Effector CD4-positive, alpha-beta T cell (primary cell): ENCODE data around the gene NNAT.

ENCODE experiments used
- DNase-seq: peaks from one replicate; pipeline ENCODE4 v3.0.0-alpha.2; 2020

NNAT gene

DNA sequence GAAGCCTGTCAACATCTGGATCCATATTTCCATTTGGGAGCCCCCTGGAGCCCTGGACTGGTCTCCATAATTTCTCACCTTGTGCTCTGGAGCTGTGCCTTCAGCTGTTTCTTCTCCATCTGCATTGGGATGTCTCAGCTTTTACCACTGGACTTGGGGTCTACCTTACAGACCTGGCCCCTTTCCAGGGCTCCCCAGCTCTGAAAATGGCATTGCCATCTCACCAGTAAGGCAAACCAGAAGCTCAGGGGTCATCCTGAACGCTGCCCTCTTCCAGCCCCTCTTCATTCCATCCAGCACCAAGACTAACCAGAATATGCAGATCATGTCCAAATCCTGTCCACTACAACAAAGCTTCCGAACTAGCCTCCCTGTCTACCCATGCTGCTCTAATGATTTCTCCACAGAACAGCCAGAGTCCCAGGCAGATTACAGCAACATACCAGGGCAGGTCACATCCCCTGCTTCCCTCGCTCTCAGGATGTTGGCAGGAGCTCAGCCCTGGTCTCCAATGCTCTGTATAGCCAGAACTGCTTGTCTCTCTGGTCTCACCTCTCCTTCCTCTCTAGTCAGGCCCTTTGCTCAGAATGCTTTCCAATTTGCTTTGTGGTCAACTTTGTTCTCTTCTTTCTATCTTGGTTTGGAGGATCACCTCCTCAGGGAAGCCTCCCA is 17.7 kb upstream of the NNAT start:
- no peak for DNase-seq

DNA sequence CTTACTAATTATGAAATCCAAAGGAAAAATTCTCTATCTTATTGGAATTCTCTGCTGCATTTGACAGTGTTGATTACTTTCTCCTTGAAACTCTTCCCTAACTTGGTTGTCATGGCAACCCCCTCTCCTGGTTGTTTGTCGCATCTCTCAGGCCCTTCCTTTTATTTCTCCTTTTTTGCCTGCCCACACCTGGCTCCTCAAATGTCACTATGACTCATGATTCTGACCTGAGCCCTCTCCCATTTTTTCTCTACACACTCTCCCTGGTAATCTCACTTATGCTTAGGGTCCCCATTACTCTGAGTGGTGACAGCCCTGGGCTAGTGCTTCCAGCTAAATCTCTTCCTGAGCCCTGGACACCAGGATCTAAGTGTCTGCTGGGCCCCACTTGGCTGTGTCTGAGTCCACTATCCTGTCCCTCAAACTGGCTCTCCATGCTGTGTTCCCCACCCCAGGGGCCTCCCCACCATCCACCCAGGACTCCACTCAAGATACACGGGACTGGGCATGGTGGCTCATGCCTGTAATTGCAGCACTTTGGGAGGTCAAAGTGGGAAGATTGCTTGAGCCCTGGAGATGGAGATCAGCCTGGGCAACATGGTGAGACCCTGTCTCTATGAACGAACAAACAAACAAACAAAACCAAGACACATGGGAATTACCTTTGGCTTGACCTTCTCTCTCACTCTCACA is 16.5 kb upstream of the NNAT start:
- no peak for DNase-seq

DNA sequence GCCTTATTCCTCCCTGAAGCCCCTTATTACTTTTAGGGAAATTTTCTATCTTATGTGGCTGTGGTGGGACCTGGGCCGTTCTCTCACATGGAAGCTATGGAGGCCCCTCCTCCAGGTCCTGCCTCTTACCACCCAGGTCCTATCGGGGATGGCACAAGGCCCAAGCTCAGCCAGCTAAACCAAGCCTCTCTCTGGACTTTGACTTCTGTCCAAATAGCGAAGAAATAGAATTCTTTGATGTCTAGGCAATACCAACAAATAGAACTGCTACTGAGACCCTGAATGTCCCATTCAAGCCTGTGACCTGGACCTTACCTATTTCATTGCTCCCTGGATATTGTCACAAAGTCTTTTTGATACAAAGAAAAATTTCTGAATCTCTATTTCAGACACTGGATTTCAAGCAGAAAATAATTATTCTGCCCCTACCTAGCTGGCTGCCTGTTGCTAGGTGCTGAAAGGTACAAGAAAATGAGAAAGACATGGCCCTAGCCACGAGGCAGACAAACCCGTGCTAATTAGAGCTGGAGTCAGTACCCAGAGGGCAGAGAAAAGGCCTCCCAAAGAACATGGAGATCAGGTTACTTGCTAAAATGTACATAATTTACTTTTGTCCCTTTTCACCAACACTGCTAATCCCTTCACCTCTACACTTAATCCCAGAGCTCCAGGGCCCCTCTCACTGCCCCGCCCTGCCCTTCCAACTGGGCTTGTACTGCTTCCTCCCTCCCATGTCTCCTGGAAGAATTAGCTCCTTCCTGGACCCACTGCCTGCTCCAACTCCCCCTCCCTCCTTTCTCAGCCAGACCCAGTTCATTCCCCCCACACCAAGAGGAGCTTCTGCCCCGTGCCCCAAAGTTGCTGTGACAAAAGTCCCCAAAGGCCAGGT is 15.5 kb upstream of the NNAT start:
- no peak for DNase-seq

DNA sequence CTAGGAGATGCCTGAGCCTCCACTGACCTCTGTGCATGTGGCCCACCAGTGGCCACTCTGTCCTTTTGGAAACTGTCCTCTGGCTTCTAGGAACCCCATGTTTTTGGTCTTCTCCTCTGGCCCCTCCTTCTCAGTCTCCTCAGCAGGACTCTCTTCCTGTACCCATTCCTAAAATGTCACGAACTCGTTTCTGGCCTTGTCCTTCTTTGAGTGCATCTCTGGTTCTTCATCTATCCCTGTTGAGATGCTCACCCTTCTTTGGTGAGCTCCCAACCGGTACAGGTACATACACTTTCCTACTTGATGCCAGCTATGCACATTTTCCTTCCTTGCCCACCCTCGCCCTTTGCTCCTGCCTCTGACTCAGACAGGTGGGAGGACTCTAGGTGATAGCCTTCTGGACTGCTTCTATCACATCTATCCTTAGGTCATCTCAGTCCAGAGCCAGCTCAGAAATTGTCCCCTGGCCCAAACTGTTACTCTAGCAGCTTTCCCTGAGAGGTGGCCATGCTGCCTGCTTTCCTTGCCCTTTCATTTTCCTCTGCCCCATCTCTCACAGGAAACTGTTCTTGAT is 14.8 kb upstream of the NNAT start:
- no peak for DNase-seq

DNA sequence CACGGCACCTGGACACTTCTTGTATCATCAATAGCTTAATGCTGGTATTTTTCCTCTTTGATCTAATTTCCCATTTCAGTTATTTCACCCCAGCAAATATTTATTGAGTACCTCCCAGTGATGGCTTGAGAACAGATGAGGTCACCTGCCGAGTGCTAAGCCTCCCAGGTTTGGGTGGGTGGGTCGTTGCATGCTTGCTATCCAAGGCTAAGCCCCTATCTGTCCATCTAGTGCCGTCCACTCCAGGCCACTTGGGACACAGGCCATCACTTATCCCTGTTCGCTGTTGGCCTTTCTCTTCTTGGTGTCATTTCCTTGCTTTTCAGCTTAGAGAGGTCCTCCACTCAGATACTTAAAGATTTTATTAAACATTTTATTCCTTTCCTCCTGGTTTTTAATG is 10.8 kb upstream of the NNAT start:
- DNase-seq: no peak

DNA sequence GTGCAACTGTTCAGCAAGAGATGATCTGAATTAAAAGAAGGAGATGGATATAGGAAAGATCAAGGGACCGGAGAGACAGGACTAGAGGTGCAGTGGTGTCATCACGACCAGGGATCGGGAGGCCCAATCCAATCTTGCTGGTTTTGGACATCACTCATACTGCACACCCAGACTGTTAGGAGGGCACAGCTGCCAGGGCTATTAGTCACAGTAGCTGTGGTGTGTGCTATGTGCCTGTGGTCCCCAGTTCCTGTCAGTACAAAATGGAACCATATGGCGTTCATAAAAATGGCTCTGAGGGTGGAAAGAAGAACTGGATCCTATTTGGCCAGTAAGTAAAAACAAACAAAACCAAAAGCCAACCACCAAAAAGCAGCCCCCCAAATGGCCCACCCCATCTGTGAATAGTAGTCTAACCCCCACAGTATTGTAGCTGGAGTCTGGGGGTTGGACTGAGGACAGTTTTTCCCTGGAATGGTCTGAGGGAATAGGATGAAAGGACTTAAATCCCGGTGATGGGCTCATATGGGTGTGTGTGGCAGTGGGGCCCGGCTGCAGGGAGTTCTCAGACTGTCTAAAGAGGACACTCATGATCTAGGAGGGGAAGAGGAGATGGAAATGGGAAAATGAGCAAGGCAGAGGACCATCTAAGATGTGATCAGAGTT is 9.3 kb upstream of the NNAT start:
- DNase-seq: no peak

DNA sequence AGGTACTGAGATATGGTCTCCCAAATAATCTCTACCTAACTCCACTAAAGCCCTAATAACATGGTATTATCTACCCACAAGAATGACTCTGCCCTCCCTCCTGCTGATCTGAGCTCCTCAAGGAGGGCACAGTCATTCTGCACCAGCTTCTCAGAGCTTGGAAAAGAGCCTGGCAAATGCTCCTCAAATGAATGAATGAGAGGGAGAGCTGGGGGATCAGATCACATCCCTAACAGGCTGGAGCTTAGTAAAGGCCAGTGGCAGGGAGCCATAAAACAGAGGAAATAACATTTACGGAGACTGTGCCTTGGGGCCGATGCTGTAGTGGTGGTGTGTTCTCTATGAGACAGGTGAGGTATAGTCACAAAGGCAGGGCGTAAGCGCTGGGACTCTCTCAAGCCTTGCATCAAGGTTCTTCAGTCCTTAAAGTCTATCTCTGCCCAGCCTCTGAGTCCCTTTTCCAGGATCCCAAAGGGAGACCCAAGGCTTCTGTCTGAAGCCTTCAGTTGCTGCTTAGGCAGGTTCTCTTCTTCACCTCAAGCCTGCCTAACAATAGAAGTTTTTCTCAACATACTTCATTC is 7.2 kb upstream of the NNAT start:
- DNase-seq: no peak

DNA sequence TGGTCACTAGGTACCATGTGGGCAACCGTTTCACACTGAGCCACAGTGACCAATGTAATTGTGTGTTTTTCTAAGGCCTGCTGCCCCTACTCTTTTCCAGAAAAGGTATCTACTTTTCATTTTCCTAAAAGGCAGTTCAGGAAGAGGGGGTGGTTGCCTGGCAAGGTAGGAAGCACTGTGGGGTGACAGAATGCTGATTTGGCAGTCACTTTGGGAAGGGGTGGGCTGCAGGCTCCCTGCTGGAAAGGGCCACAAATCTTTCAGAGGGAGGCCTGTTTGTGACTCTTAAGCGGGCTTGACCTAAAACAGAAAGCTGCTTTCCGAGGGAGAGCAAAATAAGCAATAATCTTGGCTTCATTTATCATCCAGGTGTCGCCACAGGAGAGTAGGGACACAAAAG is 5.2 kb upstream of the NNAT start:
- no peak for DNase-seq

DNA sequence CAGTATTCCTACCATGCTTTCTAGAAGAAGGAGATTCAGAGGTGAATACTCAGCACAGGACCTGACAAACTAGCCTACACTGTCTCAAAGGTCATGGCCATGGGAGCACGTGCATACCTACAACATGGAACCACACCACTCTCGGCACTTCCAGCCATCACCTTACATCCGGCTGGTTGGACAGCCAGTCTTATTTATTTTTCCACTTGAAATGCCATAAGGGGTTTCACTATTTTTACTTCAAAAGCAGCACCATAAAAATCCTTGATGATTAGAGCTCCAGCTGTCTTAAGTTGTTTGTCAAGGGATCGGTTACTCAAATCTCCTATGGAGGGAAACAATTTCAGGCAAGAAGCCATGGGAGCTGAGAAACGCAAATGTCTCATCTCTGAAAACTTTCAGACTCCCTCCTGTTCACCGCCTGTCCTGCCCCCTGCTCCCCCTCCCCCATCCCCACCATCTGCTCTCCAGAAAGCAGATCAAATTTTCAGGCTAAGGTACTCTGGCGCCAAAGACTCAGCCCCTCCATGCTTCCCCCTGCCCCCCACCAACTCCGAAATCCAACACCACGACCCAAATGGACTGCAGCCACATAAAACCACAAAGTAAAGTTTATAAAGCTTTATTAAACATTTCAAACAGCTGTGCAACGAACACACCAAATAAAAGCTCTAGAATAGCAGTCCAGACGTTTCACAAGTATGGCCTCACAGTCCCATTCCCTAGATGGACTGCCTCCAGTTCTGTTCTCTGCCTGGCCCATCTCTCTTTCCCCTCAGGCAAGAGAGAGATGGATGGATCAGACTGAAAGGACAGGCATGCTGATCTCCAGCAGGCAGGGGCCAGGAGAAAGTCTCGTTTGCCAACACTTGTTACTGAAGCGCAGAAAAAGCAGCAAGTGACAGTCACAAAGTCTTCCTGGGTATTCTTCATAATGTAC is 4.0 kb upstream of the NNAT start:
- no peak for DNase-seq

DNA sequence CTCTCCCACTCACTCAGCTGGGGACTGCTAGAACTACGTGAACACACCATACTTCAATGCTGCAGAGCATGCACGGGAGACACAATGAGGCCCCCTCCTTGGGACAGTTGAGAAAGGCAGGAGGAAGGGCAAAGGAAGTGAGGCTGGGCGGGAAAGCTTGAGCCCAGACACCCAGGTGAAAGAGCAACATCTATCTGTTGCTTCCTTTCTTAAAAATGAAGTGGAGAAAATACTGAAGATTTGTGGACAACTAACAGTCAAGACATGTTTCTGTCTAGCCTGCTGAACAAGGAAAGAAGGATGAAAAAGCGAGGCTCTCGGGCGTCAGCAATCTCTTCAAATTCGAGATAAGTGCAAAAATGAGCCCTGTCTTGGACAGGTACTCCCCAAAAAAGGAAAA is 3.0 kb upstream of the NNAT start:
- DNase-seq: no peak

DNA sequence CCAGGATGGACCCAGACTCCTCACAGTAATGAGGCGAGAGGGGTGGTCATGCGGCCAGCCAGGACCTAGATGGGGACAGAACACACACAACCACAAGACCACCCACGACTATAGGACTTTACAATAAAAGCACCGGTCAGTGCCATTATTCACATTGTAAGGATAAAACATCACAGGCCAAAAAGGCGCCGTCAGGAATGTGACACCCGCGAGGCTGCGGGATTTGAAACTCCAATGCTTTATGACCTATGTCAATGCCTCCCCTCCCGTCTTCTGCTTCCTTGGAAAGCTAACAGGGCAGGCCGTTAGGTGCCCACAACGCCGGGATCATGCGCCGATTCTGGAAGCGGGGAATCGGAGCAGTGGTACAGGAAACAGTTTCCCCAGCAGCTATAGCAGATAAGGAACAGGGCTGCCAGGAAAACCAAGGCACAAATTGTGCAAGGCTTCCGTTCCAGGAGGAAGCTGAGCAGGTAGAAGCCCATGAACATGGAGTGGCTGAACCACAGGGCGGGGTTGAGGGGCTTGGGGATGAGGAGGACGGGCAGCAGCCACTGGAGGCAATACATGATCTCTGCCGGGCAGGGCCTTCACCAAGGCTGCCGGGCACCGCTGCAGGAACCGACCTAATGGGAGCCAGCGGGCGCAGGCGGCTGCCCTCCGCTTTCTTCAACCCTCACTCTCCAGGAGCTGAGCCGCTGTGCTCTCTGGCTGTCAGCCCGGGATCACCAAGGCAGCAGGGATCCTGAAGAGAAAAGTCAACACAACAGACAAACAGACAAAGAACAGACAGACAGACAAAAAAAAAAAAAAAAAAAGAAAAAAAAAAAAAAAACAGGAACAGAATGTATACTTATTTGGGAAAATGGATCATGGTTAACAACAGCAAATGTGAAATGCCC is 2.2 kb upstream of the NNAT start:
- DNase-seq: no peak

DNA sequence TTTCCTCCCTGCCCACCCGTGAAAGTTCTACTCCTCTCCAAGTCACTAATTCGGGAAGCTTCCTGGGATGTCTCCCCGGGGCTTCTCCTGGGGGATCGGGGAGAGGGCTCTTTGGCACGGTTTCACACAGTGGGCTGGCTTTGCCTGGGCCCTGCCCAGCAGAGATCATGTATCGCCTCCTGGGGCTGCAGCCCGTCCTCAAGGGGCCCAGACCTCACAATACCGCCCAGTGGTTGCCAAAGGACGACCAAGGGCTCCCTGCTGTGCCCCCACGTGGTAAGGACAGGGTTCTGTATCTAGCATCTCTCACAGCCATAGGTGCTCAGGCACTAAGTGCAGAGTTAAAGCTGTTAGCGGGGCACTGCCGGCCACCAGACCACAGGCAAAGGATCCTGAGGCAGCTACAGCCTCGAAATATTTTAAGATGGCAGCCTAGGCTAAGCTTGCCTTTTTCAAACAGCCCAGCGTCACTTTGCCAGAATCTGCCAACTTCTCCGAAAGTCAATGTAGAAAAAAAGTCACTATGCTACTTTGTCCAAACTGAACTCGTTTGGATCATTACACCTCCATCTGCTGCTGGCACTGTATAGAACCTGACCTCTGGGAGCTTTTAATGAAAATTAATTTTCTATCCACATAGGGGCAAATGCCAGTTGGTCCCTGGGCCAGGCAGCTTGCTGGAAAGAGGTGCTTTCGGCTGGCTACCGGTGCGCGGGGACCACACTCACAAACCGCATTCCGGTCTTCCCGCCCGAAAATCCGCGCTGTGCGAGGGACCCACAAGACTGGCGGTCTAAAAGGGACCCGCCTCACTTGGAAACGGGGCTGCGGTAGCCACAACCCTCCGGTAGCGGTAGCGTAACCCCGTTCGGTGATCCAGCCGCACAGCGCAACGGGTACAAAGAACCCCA is 1.3 kb upstream of the NNAT start:
- no peak for DNase-seq

DNA sequence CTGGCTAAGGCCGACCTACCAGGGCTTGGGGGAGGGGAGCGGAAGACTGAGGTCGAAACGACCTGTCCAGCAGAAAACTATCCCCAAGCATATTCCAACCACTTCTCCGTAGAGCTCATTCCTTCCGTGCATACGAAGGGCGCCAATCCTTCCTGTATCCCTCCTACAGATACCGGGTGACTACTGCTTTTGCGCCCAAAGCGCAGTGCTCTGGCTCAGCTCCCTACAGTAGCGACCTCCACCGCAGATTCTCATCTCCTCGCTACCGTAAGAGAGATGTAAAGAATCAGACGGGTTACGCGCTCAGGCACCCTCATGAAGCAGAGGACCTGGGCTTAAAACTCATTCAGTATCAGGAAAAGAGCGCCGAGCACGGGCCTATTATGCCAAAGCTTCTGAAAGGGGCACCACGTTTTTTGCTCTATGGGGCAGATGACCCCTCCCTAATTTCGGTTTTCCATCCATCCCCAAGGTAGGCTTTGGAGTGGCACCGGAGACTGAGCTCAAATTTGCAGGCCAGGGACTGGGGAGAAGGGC is 563 bp upstream of the NNAT start:
- no peak for DNase-seq

DNA sequence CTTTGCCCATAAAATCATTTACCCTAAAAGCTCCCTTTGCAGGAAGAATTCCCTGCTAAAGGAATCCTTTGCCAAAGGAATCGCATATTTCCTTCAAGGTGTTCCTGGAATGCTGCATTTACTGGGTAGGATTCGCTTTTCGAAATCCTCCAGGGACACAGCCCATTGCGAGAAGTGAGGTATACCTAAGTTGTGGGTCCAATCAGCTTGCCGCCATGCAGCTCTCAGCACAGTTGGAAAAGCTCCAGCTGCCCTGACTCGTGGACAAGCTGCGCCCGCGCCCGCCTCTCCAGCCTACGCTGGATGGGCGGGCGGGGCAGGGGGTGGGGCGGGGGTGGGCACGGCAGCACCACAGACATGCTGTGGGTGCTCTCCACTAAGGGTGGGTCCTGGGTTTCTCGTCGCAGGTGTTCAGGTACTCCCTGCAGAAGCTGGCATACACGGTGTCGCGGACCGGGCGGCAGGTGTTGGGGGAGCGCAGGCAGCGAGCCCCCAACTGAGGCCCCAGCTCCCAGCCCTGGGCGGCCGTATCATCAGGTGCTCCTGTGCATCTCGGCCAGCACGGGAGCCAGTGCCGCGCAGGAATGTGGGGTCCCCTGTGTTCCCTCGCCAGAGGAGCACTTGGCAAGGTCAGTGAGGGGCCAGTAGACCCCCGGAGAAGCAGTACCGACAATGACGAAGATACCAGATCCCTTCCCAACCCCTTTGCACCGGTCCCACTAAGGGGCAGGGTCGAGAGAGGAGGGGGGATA is 1.4 kb downstream of the NNAT start:
- DNase-seq: no peak

DNA sequence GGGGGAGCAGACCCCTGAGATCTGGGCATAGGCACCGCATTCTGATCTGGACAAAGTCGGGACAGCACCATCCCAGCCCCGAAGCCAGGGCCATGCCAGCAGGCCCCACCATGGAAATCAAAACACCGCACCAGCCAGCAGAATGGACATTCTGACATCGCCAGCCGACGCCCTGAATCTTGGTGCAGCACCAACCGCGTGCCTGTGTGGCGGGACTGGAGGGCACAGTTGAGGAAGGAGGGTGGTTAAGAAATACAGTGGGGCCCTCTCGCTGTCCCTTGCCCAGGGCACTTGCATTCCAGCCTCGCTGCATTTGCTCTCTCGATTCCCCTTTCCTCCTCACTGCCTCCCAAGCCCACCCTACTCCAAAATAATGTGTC is 2.0 kb downstream of the NNAT start:
- DNase-seq: no peak

DNA sequence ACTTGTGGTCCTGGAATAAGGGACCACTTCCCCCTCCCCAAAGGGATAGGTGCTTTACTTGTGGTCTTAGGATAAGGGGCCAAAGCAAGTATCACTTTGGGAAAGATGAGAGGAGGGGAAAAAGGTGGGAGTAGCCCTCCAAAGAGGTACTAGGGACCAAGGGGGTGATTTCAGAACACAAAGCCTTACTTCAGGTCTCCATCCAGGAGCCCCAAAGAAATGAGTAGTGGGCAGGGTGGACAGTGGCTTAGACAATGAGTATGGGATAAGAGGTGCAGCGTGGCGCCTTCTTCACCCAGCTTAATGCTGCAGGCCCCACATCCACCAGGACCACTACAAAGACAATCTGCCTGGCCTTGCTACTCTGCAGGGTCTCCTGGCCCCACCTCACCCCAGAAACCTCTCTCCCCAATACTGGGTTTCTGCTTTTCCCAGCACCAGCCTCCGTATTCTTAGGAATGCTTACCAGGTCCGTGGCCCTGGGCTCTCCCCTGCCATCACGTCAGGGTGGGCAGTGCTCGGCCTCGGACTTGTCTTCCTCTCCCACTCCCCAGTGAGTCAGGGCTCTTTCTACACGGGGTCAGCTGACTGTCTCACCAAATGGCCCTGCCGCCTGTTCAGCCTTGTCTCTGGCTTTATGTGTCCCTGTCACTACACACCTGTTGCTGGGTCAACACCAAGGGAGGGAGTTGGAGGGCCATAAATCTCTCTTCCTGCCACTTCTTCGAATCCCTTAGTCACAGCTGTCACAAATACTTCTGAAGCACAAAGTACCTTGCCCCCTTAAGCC is 3.1 kb downstream of the NNAT start:
- DNase-seq: no peak
